Body of pancreas (tissue), 4 donors: ENCODE data around the gene IL5RA.

Experiments
- CTCF ChIP-seq, 7 experiments: fragments of 450-650 bp in 4 of 7; fragments of 200-600 bp in 3 of 7; sonication (generic) in 3 of 7; IDR thresholded peaks; one replicate each; pipeline ENCODE4 v1.5.1; 2016 to 2019; ENCODE audit warnings: antibody characterized with exemption in 7 of 7
- POLR2A ChIP-seq, 3 donors: fragments of 450-650 bp; IDR thresholded peaks; one replicate each; pipeline ENCODE4 v1.6.1; 2016; ENCODE audit warnings: antibody characterized with exemption in 3 of 3, mild to moderate bottlenecking in 2 of 3

DNA sequence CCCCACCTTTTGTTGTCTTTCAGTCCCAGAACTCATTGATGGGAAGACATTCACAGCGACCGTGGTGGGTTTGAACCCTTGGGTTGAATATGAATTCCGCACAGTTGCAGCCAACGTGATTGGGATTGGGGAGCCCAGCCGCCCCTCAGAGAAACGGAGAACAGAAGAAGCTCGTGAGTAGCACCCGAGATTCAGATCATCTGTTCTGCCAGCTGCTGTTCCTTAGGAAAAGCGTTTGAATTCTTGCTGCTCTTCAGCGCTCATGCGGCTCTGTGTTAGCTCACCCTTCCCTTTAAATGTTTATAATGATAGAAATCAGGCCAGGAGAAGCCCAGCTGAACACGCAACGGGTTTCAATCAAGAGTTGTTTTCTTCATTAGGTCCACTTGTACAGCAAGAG is 73.0 kb downstream of the IL5RA start:
- TF ChIP-seq POLR2A (IDR thresholded peaks at IDR 0.05) (no peak), CTCF (IDR thresholded peaks at IDR 0.05) (no peak)
